ENCODE measurements around the gene VSX2.

DNA sequence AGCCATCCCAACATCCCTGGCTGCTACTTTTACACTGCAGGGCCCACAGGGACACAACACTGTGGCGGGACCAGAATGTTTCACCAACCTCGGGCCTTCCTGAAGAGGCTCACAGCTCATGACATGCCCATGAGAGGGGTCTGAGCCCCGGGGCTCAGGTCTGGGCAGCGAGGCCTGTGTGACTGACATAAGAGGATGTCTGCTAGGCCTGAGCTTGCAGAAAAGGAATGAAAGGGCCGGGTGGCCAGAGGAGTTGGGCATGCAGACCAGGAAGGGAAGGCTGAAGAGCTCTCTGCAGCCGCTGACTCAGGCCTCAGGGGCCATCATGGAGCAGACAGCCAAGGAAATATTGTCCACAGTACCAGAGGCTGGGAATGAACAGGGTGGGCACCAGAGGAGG, 18.3 kb upstream of the VSX2 start:
- TF ChIP-seq POLR2AphosphoS5 (IDR thresholded peaks at IDR 0.05) (no peak), CTCF (IDR thresholded peaks at IDR 0.05) (no peak), POLR2A (IDR thresholded peaks at IDR 0.05) (no peak), EP300 (IDR thresholded peaks at IDR 0.05) (no peak)
